GM12878 (cell line): ENCODE measurements around the gene GPR107.

Experiments used
- CEBPB ChIP-seq, 2 experiments: fragments of 150-350 bp in 1 of 2; IDR thresholded peaks; 2 replicates each; pipeline ENCODE4 v1.6.1; 2012 to 2014; ENCODE audit warnings: low read depth in 2 of 2, low read length in 2 of 2, borderline replicate concordance in 1 of 2, inconsistent platforms in 1 of 2
- NRF1 ChIP-seq: conservative IDR thresholded peaks from 2 replicates; pipeline ENCODE4 v1.6.1; 2011; ENCODE audit warnings: mild to moderate bottlenecking, low read depth, low read length, improper control_type of control experiment
- RAD51 ChIP-seq: fragments of 450-650 bp; IDR thresholded peaks from 2 replicates; pipeline ENCODE4 v1.6.1; 2016; ENCODE audit warnings: moderate library complexity, mild to moderate bottlenecking, inconsistent platforms

DNA sequence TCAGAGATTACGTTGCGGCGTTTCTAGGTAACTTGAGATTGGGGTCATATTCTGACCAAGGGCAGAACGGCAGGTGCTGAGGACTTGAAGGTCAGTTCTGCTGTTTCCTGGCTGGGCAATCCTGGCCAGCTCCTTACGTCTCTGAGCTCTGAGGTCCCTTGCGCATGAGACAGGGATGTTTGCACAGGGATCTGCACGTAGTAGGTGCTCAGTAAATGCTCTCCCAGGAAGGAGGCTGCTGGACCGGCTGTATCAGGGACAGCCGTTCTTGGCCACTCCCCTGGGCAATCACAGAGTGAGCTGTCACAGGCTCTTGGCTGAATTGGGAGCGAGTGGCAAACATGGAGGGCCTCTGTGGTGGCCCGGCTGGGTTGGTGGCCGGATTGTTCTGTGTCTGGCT is 126.8 kb downstream of the GPR107 start:
- TF ChIP-seq CEBPB (IDR thresholded peaks at IDR 0.05; ENCODE audit: borderline replicate concordance in 1 of 2, low read depth in 2 of 2, low read length in 2 of 2): no peak
- no peak for TF ChIP-seq RAD51
- TF ChIP-seq NRF1: no peak
